Activated T-cell treated with anti-CD3 and anti-CD28 coated beads, Interleukin-2, amount 50 U/mL, for 48 hours (primary cell): ENCODE measurements around the gene POLL.
"Not testable (repeated sequence)": the region's sequence is repeated elsewhere in the genome, so short reads cannot be mapped to it uniquely, and the experiment has no call there.

ENCODE experiments used
- DNase-seq, 2 experiments: peaks; one replicate each; pipeline ENCODE4 v3.0.0-alpha.2; 2020

Gene POLL

DNA sequence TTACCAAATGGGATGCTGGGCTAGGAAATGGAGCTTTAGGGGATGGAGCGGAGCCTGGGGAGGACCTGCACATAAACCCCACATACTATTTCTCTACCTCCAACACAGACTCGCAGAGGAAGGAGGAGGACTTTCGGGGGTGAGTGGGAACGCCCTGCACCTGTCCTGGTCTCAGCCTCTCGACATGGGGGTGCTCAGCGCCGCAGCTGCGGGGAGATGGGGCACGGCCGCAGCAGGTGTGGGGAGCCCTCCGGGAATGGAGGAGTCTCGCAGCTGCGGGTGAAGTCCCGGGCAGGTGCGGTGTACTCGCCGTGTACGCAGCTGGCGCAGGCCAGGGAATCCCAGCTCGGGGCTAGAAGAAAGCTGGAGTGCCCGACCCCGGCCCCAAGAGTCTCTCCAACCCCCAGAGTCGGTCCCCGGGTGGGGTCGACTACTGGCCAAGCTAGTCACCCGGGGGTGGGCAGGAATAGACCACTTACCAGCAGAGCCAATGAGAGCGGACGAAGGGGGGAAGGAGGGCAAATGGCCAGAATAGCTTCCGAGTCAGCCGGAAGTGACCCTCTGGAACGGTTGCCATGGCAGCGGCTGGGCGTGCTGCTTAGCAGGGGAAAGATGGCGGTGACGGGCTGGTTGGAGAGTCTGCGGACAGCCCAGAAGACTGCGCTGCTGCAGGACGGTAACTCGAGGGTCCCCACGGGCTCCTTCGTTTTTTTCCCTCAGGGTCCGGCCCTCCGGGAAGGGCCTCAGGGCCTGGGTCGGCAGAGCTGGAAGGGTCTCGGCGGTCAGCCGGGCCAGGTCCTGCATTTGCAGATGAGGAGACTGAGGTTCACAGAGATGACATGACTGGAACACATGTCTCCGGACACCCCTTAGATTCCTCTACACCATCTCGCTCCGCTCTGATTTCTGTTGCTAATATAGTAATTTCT is at the start of gene POLL, which contains the start of gene DPCD:
Gene POLL (minus strand): TSS at position 533 of the 929 bp plus-strand sequence. CDS start 897 bp downstream, outside the sequence.
Gene DPCD (plus strand): TSS at position 597 of the 929 bp plus-strand sequence. CDS start 16 bp downstream, at position 613.
- peak; percentile 94 for DNase-seq

DNA sequence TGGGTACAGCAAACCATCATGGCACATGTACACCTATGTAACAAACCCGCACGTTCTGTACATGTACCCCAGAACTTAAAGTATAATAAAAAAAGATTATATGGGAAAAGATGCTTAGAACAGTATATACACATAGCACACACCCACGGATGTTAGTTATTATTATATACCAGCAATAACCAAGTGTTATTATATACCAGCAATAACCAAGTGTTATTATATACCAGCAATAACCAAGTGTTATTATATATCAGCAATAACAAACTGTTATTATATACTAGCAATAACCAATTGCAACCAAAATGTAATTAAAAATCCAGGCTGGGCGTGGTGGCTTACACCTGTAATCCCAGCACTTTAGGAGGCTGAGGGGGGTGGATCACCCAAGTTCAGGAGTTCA is 45.5 kb upstream of the POLL start:
- not testable (repeated sequence) for DNase-seq

DNA sequence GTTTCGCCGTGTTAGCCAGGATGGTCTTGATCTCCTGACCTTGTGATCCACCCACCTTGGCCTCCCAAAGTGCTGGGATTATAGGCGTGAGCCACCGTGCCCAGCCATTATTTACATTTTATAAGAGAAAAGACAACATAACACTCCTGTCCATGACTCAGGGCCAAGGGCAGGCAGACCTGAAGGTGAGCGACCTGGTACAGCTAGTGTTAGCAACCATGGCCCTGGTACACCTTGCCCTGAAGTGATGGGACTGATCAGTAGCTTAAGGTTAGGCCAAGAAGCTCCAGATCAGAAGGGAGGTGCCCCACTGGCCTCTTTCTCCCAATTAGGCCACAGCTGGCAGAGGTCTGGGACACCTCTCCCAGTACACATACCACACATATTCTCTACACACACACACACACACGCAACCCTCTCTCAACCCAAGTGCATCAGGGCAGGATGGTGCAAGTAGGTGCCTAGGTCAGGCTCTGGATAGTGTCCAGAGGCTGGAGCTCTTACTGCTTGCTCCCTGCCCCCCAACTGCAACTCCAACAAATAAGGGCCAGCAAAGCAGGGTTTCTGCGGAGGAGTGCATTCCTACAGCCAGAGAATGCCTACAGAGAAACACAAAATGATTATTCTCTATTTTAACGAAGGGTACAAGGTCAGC is 43.9 kb upstream of the POLL start:
- no peak for DNase-seq

DNA sequence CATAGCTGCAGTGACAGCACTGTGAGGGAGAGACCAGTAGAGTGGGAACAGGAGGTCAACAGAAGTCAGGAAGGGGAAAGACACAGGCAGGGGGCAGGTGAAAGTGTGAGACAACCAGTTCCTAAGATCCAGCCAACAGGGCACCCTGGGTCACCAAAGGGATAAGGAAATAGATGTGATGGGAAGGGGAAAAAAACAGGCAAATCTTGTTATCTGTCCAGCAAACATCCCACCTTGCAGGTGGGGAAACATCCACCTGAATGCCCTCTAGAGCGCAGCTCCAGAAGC is 42.5 kb upstream of the POLL start:
- no peak for DNase-seq

DNA sequence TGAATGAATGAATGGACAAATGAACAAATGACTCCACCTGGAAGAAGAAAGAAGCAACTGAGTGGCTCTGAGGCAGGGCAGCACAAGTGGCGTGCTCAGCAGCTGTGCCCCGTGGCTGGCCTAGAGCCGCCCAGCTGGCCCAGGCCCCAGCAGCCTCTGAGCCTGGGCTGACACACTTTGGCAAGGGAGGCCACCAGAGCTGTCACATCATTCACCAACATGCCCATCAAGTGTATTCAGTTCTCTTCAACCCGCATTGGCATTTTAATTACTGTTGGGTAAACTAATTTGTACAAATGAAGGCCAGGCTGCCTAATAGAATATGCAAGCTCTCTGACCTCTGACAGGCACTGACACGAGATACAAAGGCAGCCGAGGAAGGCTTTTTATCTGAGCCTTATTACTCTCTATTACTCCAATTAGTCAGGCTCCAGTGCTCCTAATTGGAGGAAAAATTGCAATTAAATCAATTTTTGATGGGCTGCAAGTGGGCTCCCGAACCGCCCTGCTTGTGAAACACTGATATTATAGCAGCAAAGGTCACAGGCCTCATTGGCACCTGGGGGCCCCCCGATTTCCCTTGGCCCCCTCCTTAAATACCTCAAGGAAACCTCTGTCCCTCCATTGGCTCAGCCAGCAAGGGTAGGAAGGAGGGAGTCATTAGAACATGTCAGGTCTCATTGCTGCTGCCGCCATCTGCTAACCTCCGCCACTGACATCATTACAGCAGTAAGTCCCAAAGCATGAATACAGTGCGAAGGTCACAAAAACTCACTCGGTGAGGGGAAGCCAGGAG is 42.0 kb upstream of the POLL start:
- DNase-seq = no peak

DNA sequence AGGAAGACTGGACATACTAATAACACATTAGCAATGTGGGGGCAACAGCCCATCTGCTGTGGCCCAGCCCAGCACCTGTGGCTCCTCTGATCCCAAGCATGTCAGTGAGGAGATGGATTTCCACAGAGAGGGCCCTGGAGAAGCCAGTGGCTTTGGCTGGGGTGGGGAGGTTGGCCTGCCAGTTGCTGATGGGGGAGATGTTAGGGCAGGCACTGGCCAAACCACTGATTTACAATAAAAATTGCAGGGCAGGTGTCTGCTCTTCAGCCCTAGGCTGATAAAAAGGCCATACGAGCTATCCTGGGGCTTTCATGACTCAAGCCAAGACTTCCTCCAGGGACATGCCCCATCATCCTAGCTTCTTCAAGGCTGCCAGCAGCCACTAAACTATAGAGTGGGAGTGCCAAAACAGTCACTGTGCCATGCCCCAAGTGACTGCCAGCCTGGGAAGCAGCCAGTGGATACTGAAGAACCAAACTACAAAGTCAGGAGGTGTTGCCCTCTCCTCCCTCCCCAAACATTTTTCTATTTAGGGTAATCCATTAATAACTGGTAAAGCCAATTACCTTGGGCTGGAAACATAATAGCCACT is 37.9 kb upstream of the POLL start:
- DNase-seq = no peak

DNA sequence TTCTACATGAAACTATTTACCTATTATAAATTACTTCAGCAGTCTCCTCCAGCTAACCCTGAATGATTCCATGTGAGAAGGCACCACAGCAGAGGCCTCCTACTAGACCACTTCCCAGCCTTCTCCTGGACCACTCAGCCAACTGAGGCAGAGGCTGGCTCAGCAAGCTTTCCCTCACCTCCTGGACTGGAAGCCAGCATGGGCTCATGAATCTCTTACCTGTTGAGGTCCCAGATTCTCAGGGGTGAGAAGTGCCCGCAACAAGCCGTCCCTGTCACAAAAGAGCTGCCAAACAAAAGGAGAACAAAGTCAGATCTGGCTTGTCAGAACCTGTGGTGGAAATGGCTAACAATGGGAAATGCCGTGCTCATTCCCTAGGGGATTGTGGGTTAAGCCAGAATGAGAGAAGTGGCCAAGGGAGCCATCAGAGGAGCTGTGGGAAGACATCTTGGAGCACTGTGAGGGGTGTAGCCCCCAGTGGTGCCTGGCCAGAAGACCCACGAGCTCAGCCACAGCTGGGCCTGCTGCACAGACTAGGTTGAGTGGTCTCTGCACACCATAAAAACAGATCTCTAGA is 36.6 kb upstream of the POLL start:
- no peak for DNase-seq

DNA sequence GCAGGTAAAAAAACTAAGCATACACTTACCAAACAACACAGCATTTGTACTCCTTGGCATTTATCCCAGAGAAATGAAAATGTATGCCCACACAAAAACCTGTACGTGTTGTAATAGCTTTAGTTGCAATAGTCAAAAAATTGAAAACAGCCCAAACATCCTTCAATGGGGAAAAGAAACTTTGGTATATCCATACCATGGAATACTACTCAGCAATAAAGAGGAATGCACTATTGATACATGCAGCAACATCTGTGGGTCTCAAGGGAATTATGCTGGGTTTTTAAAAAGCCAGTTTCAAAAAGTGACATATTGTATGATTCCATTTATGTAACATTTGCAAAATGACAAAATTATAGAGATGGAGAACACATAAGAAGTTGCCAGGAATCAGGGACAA is 35.5 kb upstream of the POLL start:
- no peak for DNase-seq

DNA sequence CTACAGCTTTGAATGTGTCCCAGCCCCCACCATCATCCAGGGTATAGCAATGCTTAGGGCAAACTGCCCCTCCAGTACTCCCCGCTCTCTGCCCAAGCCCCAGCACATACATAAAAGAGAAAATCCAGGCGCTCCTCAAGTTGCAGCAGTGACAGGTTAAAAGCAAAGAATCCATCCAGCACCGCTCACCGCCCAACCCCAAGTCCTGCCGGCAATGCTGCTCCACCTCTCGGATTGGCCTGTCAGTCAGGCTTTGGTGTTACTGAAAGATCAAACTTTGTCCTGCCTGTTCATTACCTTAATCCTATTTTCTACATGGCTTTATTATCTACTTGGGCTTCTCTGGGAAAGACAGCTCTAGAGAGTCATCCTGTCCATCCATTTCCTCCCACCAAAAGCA is 31.9 kb upstream of the POLL start:
- DNase-seq = no peak

DNA sequence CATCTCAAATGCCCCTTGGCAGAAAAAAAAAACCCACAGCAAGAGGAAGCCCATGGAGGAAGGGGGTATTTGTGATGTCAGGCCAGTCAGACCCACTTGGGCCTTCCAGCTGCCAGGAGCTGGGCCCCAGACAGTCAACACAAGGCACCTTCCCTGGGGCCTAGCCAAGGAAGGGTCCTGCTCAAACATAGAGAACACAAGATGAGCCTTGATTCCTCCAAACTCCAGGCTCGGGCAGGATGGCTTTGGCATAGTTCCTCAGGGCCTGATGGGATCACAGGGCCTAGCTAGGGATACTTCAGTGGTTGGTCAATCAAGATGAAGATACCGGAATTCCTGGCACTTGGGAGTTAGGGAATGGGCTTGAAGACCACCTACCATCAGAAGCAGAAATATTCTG is 30.8 kb upstream of the POLL start:
- no peak for DNase-seq

DNA sequence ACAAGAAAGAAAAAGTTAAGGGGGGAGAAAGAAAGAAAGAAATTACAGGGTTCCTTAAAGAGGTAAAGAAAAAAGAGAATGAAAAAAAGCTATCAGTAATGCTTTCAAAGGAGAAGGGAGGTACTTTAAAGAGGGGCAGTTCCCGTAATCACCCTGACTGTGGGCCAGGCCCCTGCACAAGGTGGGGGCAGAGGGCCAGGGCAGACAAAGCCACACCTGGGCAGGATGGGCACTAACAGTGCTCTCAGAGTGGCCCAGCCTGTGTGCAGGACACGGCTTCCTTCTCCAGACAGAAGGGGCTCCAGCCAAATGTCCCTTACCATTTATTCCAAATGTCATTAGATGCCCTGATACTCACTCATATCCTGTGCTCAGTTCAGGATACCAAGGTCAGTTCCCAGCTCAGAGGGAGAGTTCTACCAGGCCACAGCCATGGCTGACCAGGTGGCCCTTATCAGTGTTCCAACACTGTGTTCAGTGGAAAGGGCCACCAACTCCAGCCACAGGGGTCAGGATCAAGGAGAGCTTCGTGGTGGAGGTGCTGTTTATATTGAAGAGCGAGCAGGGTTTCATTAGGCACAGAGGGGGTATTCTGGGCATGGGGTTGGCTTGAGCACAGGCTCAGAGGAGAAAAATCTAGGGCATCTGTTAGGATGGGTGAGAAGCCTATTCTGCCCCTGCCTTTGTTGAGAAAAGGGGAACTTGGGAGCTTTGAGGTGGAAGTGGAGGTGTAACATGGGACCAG is 29.9 kb upstream of the POLL start:
- DNase-seq = no peak

DNA sequence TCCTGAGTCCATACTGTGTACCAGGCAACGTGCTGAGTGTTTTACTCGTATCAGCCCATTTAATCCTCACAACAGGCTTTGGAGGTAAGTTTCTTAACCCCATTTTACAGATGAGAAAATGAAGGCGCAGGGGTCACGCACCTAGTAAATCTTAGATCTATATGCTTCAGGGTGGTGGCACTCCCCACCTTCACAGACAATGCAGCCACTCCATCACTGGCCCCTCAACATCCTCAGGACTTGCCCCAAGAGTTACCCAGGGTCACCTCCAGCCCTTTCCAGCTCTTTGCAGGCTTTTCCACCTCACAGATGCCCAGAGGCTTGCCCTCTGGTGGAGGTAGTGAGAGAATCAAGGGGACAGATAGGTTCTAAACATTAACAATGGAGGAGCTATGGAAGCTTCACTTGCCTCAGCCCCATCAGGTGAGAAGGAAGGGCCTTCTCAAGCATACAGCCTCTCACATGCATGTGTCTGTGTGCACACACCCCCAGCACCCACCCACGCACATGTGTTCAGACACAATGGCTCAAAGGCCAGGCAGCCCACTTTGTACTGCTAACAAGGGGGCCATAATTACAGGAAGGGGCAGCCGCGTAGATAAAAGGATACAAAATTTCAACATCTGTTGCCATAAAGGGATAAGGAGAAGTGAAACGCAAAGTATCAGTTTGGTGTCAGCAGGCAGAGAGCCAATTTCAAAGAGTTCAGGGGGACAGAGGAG is 29.2 kb upstream of the POLL start:
- DNase-seq = no peak

DNA sequence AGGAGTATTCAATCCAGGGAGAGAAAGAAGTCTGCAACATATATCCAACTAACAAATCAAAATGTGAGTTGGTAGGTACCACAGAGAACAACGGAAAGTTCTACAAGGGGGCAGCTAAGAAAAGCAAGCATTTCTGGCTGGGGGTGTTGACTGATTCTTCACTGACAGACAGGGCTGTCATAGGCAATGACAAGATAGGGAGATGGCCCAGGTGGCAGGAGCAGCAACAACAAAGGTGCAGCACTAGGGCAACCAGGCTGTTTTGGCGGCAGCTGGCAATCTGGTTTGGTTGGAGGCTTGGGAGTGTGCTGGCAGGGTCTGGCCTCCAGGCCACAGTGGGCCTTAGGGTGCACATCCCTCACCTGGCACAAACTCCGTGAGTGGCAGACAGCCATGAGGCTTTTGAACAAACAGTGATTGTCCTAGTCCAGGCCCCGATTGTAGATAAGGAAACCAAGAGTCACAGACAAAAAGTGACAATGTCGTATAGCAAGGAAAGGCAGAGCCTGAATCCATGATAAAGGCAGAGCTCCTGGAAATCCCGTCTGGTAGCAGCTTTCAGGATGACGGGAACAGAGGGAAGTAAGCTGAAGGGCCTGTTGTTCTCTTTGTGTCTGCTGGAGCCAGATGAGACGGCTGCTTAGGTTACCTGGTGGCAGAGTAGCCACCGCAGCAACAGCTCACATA is 28.5 kb upstream of the POLL start:
- DNase-seq = no peak

DNA sequence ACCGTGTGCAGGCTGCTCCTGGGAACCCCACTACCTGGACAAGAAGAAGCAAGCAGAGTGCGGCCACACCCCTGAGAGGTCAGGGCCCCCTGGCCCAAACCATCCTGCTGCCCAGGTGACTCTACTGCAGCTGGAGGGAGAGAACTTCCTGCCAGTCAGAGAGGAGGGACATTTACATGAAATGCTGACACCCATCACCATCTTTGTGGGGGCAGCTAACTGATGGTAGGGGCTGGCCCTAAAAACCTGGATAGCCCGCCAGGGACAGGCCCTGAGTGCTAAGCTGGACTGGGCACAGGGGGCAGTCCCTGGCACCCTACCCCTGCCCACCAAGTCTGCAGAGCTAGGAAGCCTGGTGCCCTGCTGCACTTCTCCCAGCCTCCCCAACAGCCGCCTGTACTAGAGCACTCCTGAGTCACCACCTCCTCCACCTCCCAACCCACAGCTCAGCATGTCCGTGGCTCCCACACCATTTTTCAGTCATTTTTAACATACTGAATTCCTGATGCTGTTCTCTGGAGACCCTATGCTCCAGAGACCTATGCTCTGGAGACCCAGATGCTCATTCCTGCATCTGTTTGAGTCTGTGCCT is 27.6 kb upstream of the POLL start:
- DNase-seq = no peak

DNA sequence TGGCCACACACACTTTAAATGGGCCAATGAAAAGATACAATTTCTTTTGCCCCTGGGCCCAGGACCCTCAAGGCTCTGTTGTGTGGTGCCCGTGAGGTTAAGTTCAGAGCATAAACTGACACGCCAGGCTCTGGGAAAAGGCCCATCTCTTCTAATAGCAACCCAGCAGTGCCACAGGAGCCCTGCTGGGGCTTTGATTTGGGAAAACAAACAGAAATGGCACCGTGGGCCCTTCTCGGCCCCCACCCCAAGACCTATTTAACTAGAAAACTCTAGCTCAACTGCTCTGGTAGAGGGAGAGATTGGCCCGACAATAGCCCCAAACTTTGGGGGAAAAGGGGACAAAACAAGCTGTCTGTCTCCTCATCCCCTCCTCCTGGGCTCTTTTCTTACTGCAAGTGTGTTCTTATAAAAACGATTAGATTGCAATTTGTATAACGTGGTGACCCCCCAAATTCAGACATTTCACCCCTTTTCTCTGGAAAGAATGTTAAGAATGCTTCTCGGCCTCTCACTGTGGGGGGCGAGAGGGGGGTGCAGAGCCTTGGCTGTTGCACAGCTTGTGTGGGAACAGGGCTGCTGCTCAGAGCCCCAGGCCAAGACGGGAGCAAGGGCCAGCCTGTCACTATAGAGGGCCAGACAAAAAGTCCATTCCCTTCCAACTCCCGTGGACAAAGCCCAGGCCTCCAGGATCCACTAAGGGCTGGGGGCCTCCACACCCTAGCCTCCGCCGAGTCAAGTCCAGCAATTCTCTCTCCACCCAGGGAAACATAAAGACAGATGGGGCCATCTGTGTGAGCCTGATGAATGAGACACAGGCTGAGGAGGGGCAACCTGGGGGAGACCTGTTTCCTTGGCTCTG is 26.8 kb upstream of the POLL start:
- DNase-seq = no peak

DNA sequence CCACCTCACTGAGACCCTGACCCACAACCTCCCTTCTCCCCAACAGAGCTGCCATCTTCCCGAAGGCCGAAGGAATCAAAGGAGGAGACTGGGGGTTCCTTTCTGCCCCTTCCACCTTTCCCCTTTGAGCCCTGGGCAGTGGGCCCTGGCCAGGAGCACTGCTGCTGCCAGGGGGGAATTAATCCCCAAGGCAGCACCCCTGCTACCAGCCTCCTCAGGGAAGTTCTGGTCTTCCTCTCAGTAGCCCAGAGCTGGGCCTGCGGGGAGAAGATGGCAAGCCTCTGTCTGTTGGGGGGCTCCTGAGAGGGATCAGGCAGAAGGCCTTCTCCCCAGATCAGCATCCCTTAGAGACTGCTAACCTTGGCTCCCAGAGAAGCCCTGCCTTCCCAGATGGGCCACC is 25.6 kb upstream of the POLL start:
- no peak for DNase-seq

DNA sequence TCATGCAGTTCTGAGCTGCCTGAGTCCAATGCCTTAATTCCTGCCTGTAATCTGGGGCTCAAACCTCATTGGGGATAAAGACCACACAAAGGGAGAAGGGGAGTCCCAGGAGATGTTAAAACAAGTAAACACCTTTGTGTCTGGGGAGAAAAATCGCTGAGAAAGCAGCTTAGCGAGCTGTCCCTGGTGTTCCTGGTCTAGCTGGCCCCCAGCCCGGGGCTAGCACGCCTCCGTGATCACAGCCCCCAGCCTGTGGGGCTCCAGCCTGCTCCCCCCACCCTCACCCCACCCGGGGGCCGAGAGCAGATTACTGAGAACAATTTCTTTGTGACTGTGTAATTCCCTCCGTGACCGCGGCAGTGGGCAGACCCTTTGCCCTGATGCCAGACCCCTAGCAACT is 24.8 kb upstream of the POLL start:
- no peak for DNase-seq

DNA sequence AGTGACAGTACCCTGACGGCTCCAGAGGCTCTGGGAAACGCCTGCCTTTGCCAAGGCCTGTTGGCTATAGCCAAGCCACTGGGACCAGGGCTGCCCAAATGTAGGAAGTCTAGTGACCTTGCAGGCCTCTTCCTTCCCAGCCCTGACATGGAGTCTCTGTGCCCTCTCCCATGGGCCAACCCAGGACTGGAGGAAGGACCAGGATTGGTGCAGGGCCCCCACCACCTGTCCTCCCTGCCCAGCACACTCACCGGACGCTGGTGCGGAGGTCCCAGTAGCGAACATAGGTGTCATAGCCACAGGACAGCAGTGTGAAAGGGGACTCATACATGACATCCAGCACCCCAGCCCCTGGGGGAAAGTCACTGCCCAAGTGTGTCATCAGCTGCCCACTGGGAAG is 24.0 kb upstream of the POLL start:
- no peak for DNase-seq
